Stimulated activated CD8-positive, alpha-beta memory T cell treated with anti-CD3 and anti-CD28 coated beads, Interleukin-12 subunit alpha, Interleukin-12 subunit beta, amount 100 ng/mL, for 4 hours (primary cell): ENCODE measurements around the gene GRM4.

ENCODE experiments used
- DNase-seq: peaks from one replicate; pipeline ENCODE4 v3.0.0-alpha.2; 2020; ENCODE audit warnings: low read depth

Gene GRM4

DNA sequence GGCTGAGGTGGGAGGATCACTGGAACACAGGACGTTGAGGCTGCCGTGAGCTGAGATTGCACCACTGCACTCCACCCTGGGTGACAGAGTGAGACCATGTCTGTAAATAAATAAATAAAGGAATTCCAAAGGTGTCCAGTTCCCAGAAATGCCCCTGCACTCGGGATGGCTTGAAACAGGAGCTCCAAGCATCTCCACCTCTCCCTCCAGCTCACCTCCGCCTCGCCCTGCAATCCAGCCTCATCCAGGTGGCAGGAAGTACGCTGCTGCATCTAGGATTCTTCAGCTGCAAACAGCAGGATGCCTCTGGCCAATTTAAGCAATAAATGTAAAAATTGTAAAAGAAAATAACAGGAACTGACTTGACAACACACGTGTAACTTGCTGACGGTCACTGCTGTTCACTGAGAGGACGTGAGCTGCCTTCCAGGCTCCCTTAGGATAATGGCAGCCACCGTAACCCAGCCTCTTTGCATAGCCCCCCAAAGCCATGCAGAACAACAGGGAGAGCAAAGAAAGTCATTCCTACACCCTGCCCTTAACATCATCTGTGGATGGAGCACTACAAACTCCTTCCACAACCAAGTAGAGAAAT, 11.4 kb upstream of the GRM4 start:
- DNase-seq = no peak

DNA sequence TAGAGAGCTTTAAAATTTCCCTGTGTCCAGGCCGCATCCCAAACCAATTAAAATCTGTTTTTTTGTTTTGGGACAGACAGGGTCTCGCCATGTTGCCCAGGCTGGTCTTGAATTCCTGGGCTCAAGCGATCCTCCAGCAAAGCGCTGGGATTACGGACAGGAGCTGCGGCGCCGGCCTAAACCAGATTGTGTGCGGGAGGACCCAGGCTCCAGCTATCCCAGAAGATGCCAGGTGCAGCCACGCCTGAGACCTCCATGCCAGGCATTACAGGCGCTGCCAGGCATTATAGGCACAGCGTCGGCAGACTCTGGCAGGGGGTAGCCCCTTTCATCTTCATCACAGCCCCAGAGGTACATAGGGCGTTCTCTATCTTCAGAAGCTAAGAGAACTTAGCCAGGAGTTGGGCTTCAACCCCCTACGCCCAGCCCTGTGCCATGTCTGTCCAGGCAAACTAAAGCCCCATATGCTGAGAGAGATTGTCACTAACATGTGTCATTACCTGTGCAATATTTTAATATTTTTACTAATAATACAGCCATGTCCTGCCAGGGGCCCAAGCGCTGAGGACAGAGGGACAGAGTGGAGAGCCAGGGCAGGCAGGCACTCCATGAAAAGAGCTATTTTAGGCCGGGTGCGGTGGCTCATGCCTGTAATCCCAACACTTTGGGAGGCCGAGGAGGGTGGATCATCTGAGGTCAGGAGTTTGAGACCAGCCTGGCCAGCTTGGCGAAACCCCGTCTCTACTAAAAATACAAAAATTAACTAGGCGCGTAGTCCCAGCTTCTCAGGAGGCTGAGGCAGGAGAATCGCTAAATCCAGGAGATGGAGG, 9.8 kb upstream of the GRM4 start:
- no peak for DNase-seq

DNA sequence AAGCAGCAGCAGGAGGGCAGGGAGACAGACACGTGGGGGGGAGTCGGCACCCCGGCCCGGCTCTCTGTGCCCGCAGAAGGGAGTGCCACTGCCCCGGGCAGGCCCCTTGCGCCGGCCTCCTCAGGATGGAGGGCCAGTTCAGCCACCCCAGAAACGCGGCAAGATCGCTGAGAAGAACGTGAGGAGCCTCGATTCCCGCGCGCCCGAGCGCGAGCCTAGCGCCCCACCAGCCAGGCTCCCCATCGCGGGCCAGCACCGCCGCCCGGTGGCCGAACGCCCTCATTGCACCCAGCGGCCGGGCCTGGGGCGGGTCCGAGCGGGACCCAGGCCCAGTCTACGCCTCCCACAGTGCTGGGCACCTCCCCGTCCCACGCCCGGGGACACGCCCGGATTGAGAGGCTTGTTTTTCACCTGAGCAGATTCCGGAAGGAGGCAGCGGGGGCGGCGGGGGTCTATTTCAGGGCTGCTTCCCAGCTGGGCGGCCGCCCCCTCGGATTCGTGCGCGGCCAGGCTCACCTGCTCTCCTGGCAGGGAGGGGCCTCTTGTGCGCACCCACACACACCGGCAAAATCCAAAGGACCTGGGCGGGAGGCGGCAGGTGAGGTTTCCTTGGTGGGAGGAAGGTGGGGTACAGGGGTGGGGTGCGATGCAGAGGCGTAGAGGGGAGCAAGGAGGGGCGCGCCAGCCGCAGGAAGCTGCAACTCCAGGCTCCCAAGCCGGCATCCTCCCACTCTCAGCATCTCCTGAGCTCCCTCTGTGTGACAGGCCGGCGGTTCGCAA, 9.0 kb upstream of the GRM4 start:
- peak; percentile 42 for DNase-seq

DNA sequence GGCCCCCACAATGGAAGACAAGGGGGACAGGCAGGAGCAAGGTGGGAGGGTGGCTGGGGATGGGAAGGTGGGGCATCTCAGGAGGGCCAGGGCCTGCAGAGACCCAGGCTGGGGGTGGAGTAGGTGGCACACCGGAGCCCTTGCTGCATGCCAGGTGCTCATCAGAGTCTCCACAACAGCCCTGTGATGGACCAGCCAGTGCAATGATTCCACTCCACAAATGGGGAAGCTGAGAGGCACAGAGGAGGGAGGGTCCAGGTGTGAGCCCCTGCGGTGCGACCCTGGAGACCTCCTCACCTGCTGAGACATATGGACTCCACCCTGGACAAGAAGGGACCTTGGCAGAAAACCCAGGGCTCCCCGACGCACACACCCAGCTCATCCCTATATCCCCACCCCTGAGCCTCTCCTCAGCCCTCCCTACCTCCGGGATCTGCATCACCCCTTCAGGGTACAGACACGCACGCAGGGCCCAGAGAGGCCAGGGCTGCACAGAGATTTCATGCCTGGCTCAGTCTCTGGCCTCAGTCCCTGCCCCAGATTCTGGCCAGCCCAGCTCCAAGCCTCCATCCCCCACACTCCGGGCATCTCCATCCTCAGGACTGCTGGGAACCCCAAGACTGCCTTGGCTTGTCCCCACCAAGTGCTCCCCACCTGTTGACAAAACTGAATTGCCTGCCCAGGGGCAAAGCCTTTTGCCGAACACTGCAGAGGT, 7.1 kb upstream of the GRM4 start:
- DNase-seq = no peak

DNA sequence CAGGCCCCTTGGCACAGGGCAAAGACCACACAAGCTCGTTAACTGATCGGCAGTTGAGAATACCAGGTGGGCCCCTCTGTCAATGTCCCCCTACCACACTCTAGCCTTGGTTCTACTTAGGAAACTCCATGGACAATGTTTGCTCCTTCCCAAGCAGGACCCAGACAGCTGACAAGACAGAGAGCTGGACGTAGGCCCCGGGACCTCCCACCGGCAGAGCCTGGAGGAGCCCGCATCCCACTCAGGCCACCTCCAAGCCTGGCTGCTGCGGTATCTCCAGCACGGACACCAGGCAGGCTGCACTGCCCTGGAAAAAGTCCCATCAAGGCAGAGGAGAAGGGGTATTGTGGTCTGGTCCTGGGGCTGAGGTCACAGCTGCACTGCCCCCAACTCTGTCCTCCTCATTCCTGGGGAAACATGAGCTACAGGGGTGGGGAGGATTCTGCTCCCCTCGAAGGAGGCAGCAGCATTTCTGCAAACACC, 6.2 kb upstream of the GRM4 start:
- no peak for DNase-seq

DNA sequence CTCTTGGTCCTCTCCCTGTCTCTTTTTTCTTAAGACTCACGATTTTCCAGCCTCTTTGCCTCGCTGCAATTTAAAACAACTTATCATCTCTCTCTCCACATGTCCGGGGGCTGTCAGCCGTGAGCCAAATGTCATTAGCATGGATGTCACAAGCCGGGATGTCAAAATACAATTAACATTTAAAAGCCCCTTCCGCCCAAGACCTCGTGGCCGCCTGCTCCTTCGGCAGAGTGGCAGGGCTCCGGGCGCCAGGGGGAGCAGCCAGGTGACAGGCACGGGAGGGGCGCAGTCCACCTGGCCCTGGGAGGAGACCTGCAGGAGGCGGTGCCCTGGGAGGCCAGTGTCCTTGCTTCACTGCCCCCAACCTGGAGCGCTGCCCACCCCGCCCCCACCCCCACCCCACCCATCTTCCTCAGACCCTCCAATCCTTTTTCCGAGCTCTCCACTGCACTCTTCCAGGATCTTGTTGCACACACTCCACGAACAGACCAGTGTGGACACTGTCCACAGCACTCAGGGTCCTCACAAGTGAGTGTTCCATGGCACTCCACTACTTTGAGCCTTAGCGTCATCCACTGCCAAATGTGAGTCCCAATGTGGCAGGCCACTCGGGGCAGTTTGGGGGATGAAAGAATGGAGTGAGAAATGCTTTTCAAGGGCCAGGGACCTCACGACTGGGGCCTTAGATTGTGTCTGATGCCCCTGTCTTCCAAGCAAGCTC, 5.6 kb upstream of the GRM4 start:
- no peak for DNase-seq

DNA sequence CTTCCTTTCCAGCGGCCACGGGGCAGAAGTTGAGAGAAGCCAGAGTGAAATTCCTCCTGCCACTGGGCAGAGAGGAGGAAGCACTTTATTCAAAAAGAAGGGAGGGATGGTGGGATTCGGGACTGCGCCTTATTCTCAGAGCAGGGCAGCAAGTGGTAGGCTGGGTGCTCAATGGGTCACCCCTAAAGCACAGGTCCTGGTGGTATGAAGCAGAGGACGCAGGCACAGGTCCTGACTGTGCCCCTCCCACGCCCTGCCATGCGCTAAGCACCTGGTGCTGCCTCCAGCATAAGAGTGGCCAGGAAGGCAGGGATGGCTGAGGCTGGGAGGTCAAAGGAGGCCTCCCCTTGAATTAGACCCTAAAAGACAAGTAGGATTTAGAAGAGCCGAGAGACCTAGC, 4.9 kb upstream of the GRM4 start:
- DNase-seq = no peak

DNA sequence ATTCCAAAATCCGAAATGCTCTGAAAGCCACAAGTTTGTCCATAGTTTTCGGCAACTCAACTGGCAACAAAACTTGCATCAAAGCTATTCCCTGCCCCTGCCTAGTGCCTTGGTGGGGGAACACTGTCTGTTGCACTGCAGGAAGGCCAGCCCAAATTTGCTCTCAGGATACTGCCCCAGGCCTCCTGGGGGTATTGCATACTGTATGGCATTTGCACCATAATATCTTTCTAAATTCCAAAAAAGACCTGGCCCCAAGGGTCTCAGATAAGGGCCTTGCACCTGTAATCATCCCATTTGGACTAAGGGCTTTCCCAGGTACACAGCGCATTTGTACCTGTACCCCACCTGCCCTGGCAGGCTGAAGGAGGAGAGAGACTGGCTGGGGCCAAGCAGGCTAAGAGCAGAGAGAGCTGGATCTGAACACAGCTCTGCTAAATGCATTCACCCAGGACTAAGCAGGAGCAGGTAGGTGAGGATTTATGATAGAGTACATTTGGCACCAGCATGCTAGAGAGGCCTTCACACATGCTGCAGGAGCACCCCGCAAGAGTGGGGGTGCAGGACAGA, 4.0 kb upstream of the GRM4 start:
- no peak for DNase-seq

DNA sequence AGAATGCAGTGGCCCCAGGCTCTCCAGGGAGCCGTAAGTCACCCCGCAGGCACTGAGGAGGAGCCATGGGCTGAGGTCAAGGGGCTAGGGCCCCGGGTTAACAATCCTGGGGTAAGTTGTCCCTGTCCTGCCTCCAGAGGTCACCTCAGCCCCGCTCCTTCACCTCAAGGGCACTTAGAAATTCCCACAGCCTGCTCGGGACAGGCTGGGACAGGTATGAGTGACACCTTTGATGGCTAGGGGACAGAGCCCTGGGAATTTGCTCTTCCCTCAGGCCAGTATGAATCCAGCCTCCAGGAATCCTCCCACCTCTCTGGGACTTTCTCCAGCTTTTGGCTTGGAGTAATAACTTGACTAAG, 3.5 kb upstream of the GRM4 start:
- no peak for DNase-seq

DNA sequence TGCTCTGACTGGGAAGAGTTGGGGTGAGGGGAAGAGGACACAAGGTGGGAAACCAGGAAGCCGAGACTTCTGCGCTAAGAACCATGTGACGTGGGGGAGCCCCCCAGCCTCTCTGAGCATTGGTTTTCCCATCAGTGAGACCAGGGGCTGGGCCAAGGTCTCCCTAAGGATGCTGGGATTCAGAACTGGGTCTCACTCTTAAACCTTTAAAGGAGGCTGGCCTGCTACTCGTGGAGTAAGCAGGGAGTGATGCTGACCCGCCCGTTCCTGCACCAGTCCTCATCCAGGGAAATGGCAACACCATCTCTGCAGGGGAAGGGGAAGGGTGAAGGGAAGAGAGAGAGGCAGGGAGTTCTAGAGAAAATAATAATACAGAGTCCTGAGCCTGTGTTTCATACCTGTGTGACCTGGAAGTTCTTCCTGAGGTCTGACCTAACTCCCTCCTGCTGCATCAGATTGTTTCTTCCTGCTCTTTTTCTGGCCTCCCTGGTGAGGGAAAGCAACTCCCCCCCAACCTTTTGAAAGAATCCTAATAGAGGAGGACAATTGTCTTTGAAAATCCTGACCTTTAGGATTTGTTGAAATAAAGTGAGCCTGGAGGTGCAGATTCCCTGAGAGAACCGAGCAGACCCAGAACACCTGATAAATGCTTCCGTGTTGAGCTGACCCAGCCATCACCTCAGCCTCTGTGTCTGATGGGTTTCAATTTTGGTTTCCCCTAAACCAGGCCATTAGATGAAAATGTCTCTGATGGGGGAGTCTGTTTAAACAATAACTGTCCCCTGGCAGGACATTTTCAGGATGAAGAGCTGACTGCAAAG, 3.0 kb upstream of the GRM4 start:
- DNase-seq = no peak

DNA sequence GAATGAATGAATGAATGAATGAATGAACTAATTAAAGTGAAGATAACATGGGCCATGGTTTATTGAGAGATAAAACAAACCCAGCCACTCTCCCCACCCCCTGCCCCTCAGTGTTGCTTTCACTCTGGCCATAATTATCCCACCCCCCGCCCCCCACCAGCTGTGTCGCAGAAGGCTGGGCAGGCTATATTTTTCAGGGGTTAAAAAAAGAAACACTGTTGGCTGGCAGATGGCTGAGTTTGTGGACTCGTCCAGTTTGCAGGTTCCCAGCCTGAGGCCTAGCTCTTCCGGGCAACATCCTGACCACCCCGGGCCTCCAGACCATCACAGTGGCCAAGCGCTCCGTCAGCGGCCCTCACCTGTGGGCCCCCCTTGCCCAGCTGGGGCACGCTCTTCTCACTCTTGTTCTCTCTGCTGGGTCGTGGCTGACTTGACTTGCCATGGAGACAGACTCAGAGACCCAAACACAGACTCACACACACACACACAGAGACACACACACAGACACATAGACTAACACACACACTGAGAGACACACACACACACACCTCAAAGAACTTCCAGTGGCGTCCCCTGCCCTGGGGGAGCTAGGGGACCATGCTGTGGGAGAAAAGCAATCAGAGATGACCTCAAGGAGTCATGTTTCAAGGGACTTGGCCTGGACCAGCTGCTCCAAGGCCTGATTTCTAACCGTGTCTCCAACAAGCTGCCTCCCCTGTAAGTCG, 2.2 kb upstream of the GRM4 start:
- DNase-seq = no peak

DNA sequence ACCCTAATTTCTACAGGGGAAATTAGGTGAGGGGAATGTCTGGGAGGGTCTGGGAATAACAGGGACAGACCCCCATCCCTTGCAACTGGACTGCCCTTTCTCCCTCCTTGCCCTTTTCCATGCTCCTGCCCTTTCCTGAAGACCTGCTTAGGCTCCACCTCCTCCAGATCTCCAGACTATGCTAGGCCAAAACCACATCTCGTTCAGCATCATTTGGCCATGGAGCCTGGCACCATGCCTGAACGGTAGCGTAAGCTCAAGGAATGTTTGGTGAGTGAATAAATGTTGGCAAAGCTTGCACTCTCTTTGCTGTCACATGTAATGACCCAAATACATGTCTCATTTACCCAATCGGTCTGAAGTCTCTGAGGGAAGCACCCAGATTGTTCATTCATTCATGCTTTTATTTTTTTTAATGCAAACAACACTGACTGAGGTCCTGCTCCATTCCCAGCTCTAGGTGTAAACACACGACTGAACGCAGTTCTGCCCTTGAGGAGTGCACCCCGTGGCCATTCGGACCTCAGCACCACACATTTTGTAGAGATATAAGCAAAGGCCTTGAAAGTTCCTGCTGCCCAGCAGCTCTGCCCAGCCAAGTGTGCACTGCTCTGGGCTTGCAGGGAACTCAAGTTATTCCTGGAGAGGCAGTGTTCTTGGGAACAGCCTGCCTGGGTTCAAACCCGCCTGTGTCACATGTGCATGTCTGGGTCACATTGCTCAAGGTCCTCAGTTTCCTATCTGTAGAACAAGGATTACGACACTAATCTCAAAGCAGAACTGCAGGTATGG, 1.1 kb upstream of the GRM4 start:
- no peak for DNase-seq

DNA sequence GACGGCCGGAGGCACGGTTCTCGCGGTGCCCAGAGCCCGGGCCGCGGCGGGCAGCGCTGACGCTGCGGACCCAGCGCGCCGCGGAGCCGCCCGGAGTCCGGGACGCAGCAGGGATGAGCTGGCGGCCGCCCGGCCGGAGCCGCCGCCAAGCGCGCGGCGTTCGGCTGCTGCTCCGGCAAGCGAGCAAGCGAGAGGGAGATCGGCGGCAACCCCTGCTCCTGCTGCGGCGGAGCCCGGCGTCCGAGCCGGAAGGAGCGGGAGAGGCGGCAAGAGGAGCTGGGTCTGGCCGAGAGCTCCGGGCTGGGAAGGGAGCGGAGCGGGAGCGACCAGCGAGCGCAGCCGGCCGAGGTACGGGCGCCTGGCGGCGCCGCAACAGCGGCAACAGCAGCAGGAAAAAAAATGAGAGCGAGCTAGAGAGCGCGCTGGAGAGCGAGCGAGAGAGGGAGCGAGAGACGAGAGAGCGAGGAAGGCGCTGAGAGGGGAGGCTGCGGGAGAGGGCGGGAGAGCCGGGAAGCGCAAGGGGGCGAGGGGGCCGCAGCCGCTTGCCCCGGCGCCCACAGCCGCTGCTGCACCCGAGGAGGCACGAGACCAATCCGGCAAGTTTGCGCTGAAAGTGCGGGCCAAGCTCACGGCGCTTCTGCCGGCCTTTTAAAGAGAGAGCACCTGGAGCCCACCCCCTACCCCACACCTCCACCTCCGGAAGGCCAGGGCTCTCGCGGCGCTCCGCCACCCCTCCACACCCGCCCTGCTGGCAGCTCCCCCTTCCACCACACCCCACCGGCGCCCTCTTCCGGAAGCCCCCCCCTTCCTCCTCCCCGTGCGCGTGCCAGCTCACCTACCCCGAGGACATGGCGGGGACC, 496 bp downstream of the GRM4 start:
- DNase-seq = peak; percentile 46

DNA sequence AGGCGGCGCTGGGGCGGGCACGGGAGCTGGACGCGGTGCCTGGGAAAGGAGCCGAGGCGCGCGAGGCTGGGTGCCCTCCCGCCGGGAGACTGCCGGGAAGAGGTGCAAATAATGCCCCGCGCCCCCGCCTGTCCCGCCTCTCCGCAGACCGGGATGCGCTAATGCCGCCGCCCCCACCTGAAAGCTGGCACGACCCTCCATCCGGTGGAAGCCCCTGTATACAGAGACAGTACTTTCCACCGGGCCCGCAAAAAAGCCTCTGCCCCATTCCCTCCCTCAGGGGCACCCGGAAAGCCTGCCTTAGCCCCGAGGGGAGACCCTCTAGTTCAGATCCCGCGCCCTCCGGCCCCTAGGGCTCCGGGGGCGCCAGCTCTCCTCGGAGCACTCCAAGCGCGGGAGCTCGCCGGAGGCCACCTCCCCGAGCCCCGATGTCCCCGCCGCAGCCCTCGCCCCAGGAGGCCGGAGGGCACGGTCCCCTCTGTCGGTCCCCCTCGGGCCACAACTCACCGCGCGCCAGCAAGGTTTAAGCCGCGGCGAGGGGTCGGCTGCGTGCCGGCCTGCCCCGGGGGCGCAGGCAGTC, 1.2 kb downstream of the GRM4 start:
- DNase-seq = no peak

DNA sequence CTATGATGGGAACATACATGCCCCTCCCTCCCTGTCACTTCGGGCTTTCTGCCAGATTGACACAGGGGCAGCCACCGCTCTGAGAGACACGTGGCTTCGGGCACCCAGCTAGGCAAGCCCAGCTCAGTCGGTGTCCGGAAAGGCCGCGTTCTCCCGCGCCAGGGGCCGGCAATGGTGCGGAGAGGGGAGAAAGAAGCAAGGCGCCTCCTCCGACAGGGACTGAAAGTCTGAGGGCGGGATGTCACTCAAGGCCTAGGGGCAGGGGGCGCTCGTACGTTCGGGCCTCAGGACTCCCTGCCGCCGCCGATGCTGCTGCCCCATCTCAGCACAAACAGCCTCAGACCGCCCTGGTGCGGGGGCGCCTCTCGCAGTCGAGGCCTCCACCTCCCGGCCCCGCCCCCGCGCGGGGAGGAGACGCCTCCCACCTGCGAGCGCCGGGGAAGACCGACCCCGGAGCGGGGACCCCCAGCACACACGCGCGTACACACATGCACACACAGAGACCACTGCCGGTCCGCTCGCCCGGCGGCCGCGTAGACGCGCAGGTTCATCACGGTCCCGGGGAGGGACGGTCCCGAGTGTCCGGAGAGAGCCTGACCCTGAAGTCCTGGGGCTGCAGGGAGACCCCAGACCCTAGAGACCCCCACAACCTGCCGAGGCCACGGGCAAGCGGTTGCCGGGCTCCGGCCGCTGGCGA, 1.9 kb downstream of the GRM4 start:
- peak; percentile 37 for DNase-seq

DNA sequence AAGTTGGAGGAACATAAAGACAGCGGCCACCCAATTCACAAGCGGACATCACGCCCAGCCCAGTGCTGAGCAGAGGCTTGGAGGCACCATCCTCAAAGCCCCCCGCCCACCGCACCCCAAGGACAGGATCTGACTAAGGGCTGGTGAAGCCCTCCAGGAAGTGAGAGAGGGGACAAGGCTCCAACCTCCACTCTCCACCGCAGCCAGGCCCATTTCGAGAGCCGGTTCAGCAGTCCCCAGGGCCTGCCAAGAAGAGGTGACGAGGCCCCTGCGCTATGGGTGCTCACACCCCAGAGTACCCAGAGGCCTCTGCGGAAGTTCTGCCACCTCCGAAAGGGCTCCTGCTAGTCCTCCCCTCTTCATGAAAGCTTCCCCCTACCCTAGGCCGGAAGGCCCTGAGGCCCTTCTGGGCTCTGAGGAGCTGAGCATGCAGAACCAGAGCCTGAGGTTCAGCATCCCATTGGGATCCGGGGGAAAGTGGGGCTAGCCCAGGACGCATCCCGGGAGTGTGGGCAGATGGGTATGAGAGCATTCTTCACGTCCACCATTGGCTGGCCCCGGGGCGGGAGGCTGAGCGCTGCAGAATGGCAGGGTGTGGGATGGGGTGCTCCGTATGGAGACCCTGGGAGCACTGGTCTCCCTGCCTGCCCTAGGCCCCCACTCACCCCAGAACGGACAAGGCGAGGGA, 2.5 kb downstream of the GRM4 start:
- no peak for DNase-seq
